ENCODE measurements around the gene FAM118B. TPM values are rescaled to one million over a fixed set of nuclear protein-coding genes. Genes with fewer than 3 reads are reported as not detected.
A peak's percentile ranks its signal among the peaks of the same experiment; 100 is the strongest.

FAM118B gene
- total and polyA plus RNA-seq, 9 donors: 7.3 to 18.9 (median 12.7) TPM

DNA sequence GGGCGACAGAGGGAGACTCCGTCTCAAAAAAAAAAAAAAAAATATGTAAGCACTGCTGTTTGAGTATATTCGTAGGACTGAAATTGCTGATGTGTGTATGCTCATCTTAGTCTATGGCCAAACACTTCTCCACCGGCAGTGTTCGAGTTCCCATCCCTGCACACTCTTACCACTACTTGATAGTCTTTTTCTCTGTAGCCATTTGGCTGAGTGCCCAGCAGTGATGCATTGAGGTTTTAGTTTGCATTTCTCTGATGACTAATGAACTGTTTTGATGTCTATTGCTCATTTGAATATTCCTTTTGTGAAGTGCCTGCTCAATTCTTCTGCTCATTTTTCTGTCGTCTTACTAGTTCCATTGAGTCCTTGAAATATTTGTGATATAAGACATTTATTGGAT, 73.2 kb downstream of the FAM118B start:
- Histone ChIP-seq H3K4me1 (ENCODE audit: insufficient read depth) (peaks cover 4% of the 10 kb centered on the region), H3K4me3 (no peak overlapping the region), H3K9me3 (no peaks in the 10 kb centered on the region), H3K36me3 (no peaks in the 10 kb centered on the region), H3K27ac (no peak overlapping the region), H3K27me3 (no peaks in the 10 kb centered on the region)
- peak; percentile 69 to 84 (median 75) for DNase-seq
- TF ChIP-seq EP300 (IDR thresholded peaks at IDR 0.05): no peak
- no peak for TF ChIP-seq POLR2A (IDR thresholded peaks at IDR 0.05)
- TF ChIP-seq, protein P1, sequence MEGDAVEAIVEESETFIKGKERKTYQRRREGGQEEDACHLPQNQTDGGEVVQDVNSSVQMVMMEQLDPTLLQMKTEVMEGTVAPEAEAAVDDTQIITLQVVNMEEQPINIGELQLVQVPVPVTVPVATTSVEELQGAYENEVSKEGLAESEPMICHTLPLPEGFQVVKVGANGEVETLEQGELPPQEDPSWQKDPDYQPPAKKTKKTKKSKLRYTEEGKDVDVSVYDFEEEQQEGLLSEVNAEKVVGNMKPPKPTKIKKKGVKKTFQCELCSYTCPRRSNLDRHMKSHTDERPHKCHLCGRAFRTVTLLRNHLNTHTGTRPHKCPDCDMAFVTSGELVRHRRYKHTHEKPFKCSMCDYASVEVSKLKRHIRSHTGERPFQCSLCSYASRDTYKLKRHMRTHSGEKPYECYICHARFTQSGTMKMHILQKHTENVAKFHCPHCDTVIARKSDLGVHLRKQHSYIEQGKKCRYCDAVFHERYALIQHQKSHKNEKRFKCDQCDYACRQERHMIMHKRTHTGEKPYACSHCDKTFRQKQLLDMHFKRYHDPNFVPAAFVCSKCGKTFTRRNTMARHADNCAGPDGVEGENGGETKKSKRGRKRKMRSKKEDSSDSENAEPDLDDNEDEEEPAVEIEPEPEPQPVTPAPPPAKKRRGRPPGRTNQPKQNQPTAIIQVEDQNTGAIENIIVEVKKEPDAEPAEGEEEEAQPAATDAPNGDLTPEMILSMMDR (IDR thresholded peaks at IDR 0.05): no peak
- intact Hi-C loops (cut with DNase I): loop anchor here in 1 of 4 donors (5.0 kb wide), 1 partner anchor 73 kb away; the partner anchor contains the start of genes FAM118B and RPUSD4
- WGBS, 3 donors: 26 to 37% (median 28%) methylated on average over 6 of the region's 6 CpGs

DNA sequence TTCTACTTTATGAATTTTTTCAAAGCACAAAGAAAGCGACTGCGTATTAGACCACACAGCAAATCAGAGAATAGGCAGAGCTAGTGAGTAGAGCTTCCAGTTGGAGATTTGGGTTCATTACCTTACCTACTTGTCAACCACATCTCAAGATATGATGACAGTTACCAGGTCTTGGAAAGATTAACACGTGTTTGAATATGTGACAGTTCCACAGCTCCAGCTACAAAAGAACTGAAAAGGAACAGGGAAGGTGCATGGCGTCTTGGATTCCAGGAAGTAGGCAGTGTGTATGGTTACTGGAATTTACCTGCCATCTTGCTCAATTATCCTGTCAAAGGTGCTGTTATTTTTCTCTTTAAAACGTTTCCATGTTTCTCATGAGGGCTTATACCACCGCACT, 76.7 kb downstream of the FAM118B start:
- no peaks in the 10 kb centered on the region for H3K9me3 ChIP-seq
- DNase-seq: no peak
- intact Hi-C loops (cut with DNase I): no loop called here
- TF ChIP-seq POLR2A (IDR thresholded peaks at IDR 0.05): no peak
- TF ChIP-seq, protein P1 (IDR thresholded peaks at IDR 0.05): no peak
- TF ChIP-seq EP300 (IDR thresholded peaks at IDR 0.05): no peak
- peaks cover 4% of the 10 kb centered on the region for H3K4me1 ChIP-seq (ENCODE audit: insufficient read depth)
- H3K27me3 ChIP-seq: no peaks in the 10 kb centered on the region
- no peak overlapping the region for H3K4me3 ChIP-seq
- no peak overlapping the region for H3K27ac ChIP-seq
- 87 to 88% (median 87%) methylated on average over 6 of the region's 6 CpGs for WGBS, 3 donors
- no peaks in the 10 kb centered on the region for H3K36me3 ChIP-seq

DNA sequence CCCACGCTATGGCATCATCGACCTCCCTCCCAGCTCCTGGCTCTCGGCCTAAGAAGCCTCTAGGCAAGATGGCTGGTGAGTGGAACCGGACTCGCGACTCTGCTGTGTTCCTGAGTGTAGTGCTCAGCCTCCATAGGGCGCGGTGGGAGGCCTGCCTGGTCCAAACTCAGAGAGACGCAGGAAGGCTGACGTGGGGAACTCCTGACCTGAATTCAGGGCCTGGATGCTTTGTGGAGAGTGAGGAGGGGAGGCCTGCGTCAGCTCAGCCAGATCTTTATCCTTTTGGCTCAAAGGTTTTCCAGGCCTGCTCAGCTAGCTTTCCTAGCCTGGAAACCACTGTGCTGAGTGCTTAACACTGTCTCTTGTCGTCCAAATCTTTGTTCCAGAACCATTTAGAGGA, 79.3 kb downstream of the FAM118B start:
- Histone ChIP-seq H3K36me3 (no peaks in the 10 kb centered on the region), H3K9me3 (no peaks in the 10 kb centered on the region), H3K4me3 (no peak overlapping the region), H3K27ac (no peak overlapping the region), H3K4me1 (ENCODE audit: insufficient read depth) (no peaks in the 10 kb centered on the region), H3K27me3 (no peaks in the 10 kb centered on the region)
- intact Hi-C loops (cut with DNase I): no loop called here
- peak in 1 of 5 donors; percentile 31 for DNase-seq
- 64 to 77% (median 72%) methylated on average over 12 of the region's 12 CpGs for WGBS, 3 donors
- no peak for TF ChIP-seq EP300 (IDR thresholded peaks at IDR 0.05)
- TF ChIP-seq, protein P1 (IDR thresholded peaks at IDR 0.05): no peak
- TF ChIP-seq POLR2A (IDR thresholded peaks at IDR 0.05): no peak

DNA sequence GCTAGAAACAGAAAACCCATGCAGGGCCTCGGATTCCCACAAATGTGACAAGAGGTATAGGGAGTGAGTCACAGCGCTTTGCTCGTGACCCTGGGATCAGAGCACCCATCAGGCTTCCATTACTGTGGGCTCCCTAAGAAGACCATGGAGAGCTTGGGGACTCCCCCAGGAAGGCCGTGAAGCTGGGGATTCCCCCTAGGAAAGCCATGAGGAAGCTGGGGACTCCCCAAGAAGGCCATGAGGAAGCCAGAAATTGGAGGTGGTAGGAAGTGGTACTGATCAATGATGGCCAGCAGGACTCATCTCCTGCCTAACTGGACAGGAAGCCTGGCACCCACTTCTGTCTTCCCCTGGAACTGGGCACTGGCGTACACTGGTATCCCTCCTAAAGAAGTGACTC, 82.1 kb downstream of the FAM118B start:
- H3K9me3 ChIP-seq: no peaks in the 10 kb centered on the region
- 77 to 93% (median 85%) methylated on average over 5 of the region's 5 CpGs for WGBS, 3 donors
- peak overlapping the region in 1 of 2 donors; percentile 20 for H3K27ac ChIP-seq
- no peaks in the 10 kb centered on the region for H3K27me3 ChIP-seq
- no peaks in the 10 kb centered on the region for H3K36me3 ChIP-seq
- no peak overlapping the region for H3K4me3 ChIP-seq
- intact Hi-C loops (cut with DNase I): no loop called here
- no peaks in the 10 kb centered on the region for H3K4me1 ChIP-seq (ENCODE audit: insufficient read depth)
- no peak for DNase-seq
- TF ChIP-seq, protein P1 (IDR thresholded peaks at IDR 0.05): no peak
- TF ChIP-seq POLR2A (IDR thresholded peaks at IDR 0.05) (no peak), EP300 (IDR thresholded peaks at IDR 0.05) (no peak)
